ENCODE results near the gene ISLR.

DNA sequence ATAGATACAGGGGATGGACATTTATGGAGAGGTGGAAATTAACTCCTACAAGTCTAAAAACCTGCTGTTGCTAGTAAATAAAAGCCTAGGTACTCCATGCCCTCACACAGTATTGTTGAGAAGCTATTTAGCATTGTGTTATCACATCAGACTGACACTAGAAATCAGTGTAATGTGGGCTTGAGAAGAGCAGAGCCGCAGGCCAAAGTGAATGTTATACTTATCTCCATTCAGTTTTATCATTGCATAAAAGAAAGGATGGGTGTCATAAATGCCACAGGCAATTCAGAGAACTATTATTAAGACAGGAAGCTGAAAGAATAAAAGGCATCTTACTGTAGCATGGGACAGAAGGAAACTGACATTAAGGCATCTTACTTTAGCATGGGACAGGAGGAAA lies 13.7 kb upstream of the ISLR start:
- TF ChIP-seq, protein P1, sequence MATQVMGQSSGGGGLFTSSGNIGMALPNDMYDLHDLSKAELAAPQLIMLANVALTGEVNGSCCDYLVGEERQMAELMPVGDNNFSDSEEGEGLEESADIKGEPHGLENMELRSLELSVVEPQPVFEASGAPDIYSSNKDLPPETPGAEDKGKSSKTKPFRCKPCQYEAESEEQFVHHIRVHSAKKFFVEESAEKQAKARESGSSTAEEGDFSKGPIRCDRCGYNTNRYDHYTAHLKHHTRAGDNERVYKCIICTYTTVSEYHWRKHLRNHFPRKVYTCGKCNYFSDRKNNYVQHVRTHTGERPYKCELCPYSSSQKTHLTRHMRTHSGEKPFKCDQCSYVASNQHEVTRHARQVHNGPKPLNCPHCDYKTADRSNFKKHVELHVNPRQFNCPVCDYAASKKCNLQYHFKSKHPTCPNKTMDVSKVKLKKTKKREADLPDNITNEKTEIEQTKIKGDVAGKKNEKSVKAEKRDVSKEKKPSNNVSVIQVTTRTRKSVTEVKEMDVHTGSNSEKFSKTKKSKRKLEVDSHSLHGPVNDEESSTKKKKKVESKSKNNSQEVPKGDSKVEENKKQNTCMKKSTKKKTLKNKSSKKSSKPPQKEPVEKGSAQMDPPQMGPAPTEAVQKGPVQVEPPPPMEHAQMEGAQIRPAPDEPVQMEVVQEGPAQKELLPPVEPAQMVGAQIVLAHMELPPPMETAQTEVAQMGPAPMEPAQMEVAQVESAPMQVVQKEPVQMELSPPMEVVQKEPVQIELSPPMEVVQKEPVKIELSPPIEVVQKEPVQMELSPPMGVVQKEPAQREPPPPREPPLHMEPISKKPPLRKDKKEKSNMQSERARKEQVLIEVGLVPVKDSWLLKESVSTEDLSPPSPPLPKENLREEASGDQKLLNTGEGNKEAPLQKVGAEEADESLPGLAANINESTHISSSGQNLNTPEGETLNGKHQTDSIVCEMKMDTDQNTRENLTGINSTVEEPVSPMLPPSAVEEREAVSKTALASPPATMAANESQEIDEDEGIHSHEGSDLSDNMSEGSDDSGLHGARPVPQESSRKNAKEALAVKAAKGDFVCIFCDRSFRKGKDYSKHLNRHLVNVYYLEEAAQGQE (tag by site-specific recombination; IDR thresholded peaks at IDR 0.05): no peak
- TF ChIP-seq ZBTB8A (tag by site-specific recombination; IDR thresholded peaks at IDR 0.05): no peak
- TF ChIP-seq OVOL3 (tag by site-specific recombination; IDR thresholded peaks at IDR 0.05): no peak
- TF ChIP-seq, protein P2, sequence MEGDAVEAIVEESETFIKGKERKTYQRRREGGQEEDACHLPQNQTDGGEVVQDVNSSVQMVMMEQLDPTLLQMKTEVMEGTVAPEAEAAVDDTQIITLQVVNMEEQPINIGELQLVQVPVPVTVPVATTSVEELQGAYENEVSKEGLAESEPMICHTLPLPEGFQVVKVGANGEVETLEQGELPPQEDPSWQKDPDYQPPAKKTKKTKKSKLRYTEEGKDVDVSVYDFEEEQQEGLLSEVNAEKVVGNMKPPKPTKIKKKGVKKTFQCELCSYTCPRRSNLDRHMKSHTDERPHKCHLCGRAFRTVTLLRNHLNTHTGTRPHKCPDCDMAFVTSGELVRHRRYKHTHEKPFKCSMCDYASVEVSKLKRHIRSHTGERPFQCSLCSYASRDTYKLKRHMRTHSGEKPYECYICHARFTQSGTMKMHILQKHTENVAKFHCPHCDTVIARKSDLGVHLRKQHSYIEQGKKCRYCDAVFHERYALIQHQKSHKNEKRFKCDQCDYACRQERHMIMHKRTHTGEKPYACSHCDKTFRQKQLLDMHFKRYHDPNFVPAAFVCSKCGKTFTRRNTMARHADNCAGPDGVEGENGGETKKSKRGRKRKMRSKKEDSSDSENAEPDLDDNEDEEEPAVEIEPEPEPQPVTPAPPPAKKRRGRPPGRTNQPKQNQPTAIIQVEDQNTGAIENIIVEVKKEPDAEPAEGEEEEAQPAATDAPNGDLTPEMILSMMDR (tag by site-specific recombination; IDR thresholded peaks at IDR 0.05): no peak
- no peak for TF ChIP-seq ZNF629 (tag by site-specific recombination; IDR thresholded peaks at IDR 0.05)
- no peak for TF ChIP-seq ZBTB21 (tag by site-specific recombination; IDR thresholded peaks at IDR 0.05)
- TF ChIP-seq ZFP3 (tag by site-specific recombination; IDR thresholded peaks at IDR 0.05; ENCODE audit: low read depth): no peak
- no peak for TF ChIP-seq ZNF350 (tag by site-specific recombination; IDR thresholded peaks at IDR 0.05)
- no peak for TF ChIP-seq ZNF623 (tag by site-specific recombination; IDR thresholded peaks at IDR 0.05)
- TF ChIP-seq YY1 (tag by site-specific recombination; IDR thresholded peaks at IDR 0.05): no peak
- TF ChIP-seq, protein P3, sequence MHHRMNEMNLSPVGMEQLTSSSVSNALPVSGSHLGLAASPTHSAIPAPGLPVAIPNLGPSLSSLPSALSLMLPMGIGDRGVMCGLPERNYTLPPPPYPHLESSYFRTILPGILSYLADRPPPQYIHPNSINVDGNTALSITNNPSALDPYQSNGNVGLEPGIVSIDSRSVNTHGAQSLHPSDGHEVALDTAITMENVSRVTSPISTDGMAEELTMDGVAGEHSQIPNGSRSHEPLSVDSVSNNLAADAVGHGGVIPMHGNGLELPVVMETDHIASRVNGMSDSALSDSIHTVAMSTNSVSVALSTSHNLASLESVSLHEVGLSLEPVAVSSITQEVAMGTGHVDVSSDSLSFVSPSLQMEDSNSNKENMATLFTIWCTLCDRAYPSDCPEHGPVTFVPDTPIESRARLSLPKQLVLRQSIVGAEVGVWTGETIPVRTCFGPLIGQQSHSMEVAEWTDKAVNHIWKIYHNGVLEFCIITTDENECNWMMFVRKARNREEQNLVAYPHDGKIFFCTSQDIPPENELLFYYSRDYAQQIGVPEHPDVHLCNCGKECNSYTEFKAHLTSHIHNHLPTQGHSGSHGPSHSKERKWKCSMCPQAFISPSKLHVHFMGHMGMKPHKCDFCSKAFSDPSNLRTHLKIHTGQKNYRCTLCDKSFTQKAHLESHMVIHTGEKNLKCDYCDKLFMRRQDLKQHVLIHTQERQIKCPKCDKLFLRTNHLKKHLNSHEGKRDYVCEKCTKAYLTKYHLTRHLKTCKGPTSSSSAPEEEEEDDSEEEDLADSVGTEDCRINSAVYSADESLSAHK (tag by site-specific recombination; IDR thresholded peaks at IDR 0.05): no peak

Data from HEK293 (cell line).